Measurements from ENCODE around the gene AIP. TPM values are rescaled to one million over a fixed set of nuclear protein-coding genes. Genes with fewer than 3 reads are reported as not detected.
A peak's percentile ranks its signal among the peaks of the same experiment; 100 is the strongest.

Gene AIP
- total RNA-seq, 1 donor from 2014 or later, result 55.3 TPM

DNA sequence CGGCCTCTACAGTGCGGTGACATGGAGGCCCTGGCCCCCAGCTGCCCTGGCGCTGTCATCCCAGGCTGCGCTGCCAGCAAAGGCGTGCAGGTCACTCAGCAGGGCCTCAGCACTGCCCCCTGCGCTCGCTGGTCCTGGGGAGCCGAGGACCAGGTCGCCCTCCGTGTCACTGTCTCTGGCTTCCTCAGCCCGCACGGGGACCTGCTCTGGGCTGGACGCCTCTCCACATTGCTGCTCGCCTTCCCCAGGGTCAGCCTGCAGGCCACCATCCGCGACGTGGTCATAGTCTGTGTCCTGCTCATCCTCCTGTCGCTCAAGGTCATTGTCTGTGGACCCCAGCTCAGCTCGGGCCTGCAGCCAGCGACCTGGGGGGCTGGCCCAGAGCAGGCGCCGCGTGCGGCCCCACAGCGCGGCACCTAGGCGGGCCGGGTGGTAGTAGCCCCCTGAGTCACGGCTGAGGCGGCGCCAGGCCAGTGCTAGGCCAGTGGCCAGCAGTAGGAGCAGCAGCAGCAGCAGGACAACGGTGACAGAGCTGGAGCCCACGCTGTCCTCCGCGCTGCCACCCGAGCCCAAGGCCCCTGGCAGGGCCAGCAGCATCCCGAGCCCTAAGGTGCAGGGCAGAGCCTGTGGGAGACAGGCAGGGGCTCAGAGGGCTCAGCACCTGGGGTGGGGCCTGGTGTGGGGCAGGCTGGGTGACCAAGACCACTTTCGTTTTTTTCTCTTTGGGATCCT lies 46.9 kb upstream of the AIP start:
- Histone ChIP-seq H3K27ac (replicated peaks) (peak overlapping the region; percentile 40), H3K9me3 (replicated peaks) (no peaks in the 10 kb centered on the region), H3K27me3 (ENCODE audit: low read depth) (no peaks in the 10 kb centered on the region), H3K36me3 (peaks cover 70% of the 10 kb centered on the region), H3K4me3 (no peak overlapping the region), H3K4me1 (peaks cover 38% of the 10 kb centered on the region)
- TF ChIP-seq CTCF (IDR thresholded peaks at IDR 0.05; ENCODE audit: borderline replicate concordance), result no peak
- intact Hi-C loops (cut with micrococcal nuclease), result no loop called here
- no peak for DNase-seq

DNA sequence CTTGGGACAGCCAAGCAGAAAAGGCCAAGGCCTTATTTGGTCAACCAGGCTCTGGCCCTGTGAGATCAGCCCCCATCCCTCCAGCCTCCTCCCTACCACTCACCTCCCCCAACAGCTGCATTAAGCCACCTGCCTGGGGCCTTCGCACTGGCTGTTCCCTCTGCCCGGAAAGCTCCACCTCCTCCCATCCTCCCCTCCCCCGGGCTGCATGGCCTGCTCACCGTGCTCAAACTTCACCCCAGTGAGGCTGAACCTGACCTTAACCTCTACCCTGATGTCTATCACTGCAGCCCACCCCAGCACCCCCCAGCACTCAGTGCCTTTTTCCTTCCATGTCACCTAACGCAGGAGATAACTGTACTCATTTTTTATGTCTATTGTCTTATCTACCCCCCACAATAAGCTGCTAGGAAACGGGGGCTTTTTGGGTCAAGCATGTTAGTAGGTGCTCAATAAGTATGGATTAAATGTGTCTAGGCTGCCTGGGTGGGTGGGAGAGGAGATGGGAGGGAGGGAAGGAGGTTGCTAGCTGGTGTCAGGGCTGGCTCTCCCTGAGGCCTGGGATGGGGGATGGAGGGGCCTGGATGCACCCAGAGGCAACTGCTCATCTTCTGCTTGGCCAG lies 46.3 kb upstream of the AIP start:
- Histone ChIP-seq H3K4me3 (no peak overlapping the region), H3K36me3 (peaks cover 70% of the 10 kb centered on the region), H3K27me3 (ENCODE audit: low read depth) (no peaks in the 10 kb centered on the region), H3K9me3 (replicated peaks) (no peaks in the 10 kb centered on the region), H3K4me1 (peaks cover 45% of the 10 kb centered on the region), H3K27ac (replicated peaks) (peak overlapping the region; percentile 38)
- no peak for DNase-seq
- intact Hi-C loops (cut with micrococcal nuclease), result no loop called here
- TF ChIP-seq CTCF (IDR thresholded peaks at IDR 0.05; ENCODE audit: borderline replicate concordance), result no peak

DNA sequence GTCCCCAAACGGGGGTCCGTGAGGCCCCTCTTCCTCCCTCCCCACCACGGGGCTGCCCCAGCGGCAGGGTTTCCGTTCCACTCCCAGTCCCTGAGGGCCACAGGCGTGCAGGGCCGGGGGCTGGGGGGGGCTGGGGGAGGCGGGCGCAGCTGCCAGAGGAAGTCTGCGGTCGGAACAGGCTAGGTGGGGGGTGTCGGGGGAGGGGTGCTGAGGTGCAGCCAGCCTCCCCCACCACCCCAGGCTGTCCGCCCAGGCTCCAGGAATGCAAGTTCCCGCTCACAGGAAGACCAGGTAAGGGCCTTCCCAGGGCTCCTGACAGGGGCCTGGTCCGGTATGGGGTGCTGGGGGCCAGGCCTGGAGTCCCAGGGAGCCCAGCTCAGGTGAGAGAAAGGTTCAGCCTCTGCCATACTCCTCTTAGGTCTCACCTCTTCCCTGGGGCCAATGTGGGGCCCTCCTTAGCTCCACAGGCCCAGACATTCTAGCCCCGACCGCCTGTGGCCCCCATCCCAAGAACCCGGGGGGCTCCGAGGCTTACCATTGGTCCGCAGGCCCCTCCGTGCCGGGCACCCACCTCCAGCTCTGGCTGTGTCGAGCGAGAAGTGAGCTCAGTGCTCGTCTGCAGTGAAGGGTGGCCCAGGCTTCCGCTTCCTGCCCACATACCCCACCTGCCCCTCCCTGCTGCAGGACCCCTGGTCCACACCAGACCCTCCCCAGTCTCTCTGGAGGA lies 45.6 kb upstream of the AIP start, which contains the start of gene PTPRCAP:
Gene PTPRCAP, minus strand, starts transcription at position 601 of the 727 bp plus-strand sequence. Its CDS starts 63 bp downstream, at position 538.
- Histone ChIP-seq H3K27ac (replicated peaks) (peak within 1 kb of the TSS; percentile 38), H3K4me3 (no peak within 1 kb of the TSS), H3K27me3 (ENCODE audit: low read depth) (no peaks in the 10 kb centered on the region), H3K4me1 (peaks cover 52% of the 10 kb centered on the region), H3K9me3 (replicated peaks) (no peaks in the 10 kb centered on the region), H3K36me3 (peaks cover 67% of the 10 kb centered on the region)
- intact Hi-C loops (cut with micrococcal nuclease), result no loop called here
- no peak for DNase-seq
- no peak for TF ChIP-seq CTCF (IDR thresholded peaks at IDR 0.05; ENCODE audit: borderline replicate concordance)

- no peak for DNase-seq
- Histone ChIP-seq H3K9me3 (replicated peaks) (no peaks in the 10 kb centered on the region), H3K36me3 (peaks cover 62% of the 10 kb centered on the region), H3K27ac (replicated peaks) (peak overlapping the region; percentile 38), H3K4me1 (peaks cover 57% of the 10 kb centered on the region), H3K4me3 (no peak overlapping the region), H3K27me3 (ENCODE audit: low read depth) (no peaks in the 10 kb centered on the region)
- TF ChIP-seq CTCF (IDR thresholded peaks at IDR 0.05; ENCODE audit: borderline replicate concordance), result no peak
- intact Hi-C loops (cut with micrococcal nuclease), result no loop called here
Observed at GRCh38 chr11:67437809-67438157, 45.0 kb upstream of the AIP start.

GRCh38 chr11:67438158-67438902 lies 44.5 kb upstream of the AIP start:
- Histone ChIP-seq H3K27ac (replicated peaks) (no peak overlapping the region), H3K27me3 (ENCODE audit: low read depth) (no peaks in the 10 kb centered on the region), H3K4me3 (no peak overlapping the region), H3K36me3 (peaks cover 56% of the 10 kb centered on the region), H3K4me1 (peaks cover 62% of the 10 kb centered on the region), H3K9me3 (replicated peaks) (no peaks in the 10 kb centered on the region)
- no peak for TF ChIP-seq CTCF (IDR thresholded peaks at IDR 0.05; ENCODE audit: borderline replicate concordance)
- intact Hi-C loops (cut with micrococcal nuclease), result no loop called here
- DNase-seq, result no peak

Measured in left ventricle myocardium inferior (tissue), 1 donor.